Measurements from ENCODE around the gene GALNTL6.

DNA sequence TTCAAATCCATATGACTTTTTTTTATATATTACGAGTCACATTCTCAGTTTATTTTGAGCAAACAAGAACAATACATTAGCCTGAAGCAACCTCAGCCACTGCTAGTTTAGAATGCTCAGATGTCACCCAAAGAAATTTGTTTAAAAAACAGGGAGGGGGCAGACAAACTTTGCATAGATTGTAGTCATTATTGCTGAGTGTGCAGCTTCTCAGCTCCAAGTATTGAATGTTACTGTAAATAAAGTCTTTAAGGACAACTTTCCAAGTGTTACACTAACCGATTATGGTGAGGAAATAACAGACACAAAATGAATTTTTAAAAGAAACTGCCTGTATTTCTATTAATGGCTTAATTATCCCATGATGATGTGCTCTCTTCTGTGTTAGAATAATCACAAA, 835.9 kb downstream of the GALNTL6 start:
- TF ChIP-seq, protein P1, sequence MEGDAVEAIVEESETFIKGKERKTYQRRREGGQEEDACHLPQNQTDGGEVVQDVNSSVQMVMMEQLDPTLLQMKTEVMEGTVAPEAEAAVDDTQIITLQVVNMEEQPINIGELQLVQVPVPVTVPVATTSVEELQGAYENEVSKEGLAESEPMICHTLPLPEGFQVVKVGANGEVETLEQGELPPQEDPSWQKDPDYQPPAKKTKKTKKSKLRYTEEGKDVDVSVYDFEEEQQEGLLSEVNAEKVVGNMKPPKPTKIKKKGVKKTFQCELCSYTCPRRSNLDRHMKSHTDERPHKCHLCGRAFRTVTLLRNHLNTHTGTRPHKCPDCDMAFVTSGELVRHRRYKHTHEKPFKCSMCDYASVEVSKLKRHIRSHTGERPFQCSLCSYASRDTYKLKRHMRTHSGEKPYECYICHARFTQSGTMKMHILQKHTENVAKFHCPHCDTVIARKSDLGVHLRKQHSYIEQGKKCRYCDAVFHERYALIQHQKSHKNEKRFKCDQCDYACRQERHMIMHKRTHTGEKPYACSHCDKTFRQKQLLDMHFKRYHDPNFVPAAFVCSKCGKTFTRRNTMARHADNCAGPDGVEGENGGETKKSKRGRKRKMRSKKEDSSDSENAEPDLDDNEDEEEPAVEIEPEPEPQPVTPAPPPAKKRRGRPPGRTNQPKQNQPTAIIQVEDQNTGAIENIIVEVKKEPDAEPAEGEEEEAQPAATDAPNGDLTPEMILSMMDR (conservative IDR thresholded peaks at IDR 0.05; ENCODE audit: low read length) = no peak
- TF ChIP-seq EZH2phosphoT487 (IDR thresholded peaks at IDR 0.05; ENCODE audit: borderline replicate concordance) = no peak
